SK-N-SH treated with all-trans-retinoic acid at 6 μM for 48 hours (cell line): ENCODE results near the gene IGFBP2.

Experiments used
- ARNTL ChIP-seq: fragments of 450-650 bp; formaldehyde crosslinking; IDR thresholded peaks from 2 replicates; pipeline ENCODE4 v1.5.0; 2020; ENCODE audit warnings: low read depth, mild to moderate bottlenecking, moderate library complexity, borderline replicate concordance
- CREB5 ChIP-seq: fragments of 250-450 bp; sonication (Bioruptor Pico); IDR thresholded peaks from 2 replicates; pipeline ENCODE4 v1.5.1; 2020; ENCODE audit warnings: low read depth, mild to moderate bottlenecking, moderate library complexity
- CSDC2 ChIP-seq: fragments of 250-450 bp; sonication (Bioruptor Pico); IDR thresholded peaks from 2 replicates; pipeline ENCODE4 v1.5.0; 2020; ENCODE audit warnings: mild to moderate bottlenecking, moderate library complexity
- CSRNP3 ChIP-seq: fragments of 250-450 bp; sonication (Bioruptor Pico); IDR thresholded peaks from 2 replicates; pipeline ENCODE4 v1.5.1; 2021; ENCODE audit warnings: mild to moderate bottlenecking, moderate library complexity
- ESRRG ChIP-seq: fragments of 250-450 bp; sonication (Bioruptor Pico); IDR thresholded peaks from 2 replicates; pipeline ENCODE4 v1.6.1; 2021; ENCODE audit warnings: mild to moderate bottlenecking
- ISL1 ChIP-seq: fragments of 250-450 bp; sonication (Bioruptor Pico); IDR thresholded peaks from 2 replicates; pipeline ENCODE4 v2.1.2; 2022; ENCODE audit warnings: mild to moderate bottlenecking, moderate library complexity
- PATZ1 ChIP-seq: fragments of 250-450 bp; sonication (Bioruptor Pico); IDR thresholded peaks from 2 replicates; pipeline ENCODE4 v1.8.0; 2020; ENCODE audit warnings: mild to moderate bottlenecking, moderate library complexity, borderline replicate concordance
- RARB ChIP-seq: fragments of 250-450 bp; sonication (Bioruptor Pico); IDR thresholded peaks from 2 replicates; pipeline ENCODE4 v1.8.0; 2021; ENCODE audit warnings: mild to moderate bottlenecking, moderate library complexity
- SNAI2 ChIP-seq: fragments of 250-450 bp; sonication (Bioruptor Pico); IDR thresholded peaks from 2 replicates; pipeline ENCODE4 v1.5.0; 2020; ENCODE audit warnings: mild to moderate bottlenecking, moderate library complexity
- TSHZ2 ChIP-seq: fragments of 250-450 bp; sonication (Bioruptor Pico); IDR thresholded peaks from 2 replicates; pipeline ENCODE4 v1.5.0; 2020; ENCODE audit warnings: mild to moderate bottlenecking, moderate library complexity
- ZC3H10 ChIP-seq: fragments of 250-450 bp; sonication (Bioruptor Pico); IDR thresholded peaks from 2 replicates; pipeline ENCODE4 v1.5.1; 2021; ENCODE audit warnings: mild to moderate bottlenecking, moderate library complexity
- ZFP30 ChIP-seq: fragments of 450-650 bp; formaldehyde crosslinking; IDR thresholded peaks from 2 replicates; pipeline ENCODE4 v1.5.0; 2022; ENCODE audit warnings: mild to moderate bottlenecking, moderate library complexity
- ZNF565 ChIP-seq: fragments of 450-650 bp; formaldehyde crosslinking; conservative IDR thresholded peaks from 2 replicates; pipeline ENCODE4 v1.5.0; 2020; ENCODE audit warnings: low read depth, mild to moderate bottlenecking, moderate library complexity

- no peak for TF ChIP-seq CSRNP3 (CRISPR knock-in tag)
- TF ChIP-seq ZC3H10: no peak
- no peak for TF ChIP-seq ZNF565 (CRISPR knock-in tag)
- TF ChIP-seq TSHZ2 (CRISPR knock-in tag): no peak
- TF ChIP-seq PATZ1 (CRISPR knock-in tag): no peak
- no peak for TF ChIP-seq RARB (CRISPR knock-in tag)
- TF ChIP-seq ISL1 (CRISPR knock-in tag): no peak
- no peak for TF ChIP-seq ARNTL (CRISPR knock-in tag)
- TF ChIP-seq CSDC2 (CRISPR knock-in tag): no peak
- TF ChIP-seq ZFP30: no peak
- no peak for TF ChIP-seq SNAI2 (CRISPR knock-in tag)
- TF ChIP-seq CREB5 (CRISPR knock-in tag): no peak
- no peak for TF ChIP-seq ESRRG
These were observed 24.7 kb upstream of the IGFBP2 start for GRCh38 chr2:216608525-216608924.
